ENCODE data around the gene LBH. TPM values are rescaled to one million over a fixed set of nuclear protein-coding genes. Genes with fewer than 3 reads are reported as not detected.

Gene LBH
- total and polyA plus RNA-seq, 5 donors from 2014 or later = 215 to 299 (median 232) TPM

DNA sequence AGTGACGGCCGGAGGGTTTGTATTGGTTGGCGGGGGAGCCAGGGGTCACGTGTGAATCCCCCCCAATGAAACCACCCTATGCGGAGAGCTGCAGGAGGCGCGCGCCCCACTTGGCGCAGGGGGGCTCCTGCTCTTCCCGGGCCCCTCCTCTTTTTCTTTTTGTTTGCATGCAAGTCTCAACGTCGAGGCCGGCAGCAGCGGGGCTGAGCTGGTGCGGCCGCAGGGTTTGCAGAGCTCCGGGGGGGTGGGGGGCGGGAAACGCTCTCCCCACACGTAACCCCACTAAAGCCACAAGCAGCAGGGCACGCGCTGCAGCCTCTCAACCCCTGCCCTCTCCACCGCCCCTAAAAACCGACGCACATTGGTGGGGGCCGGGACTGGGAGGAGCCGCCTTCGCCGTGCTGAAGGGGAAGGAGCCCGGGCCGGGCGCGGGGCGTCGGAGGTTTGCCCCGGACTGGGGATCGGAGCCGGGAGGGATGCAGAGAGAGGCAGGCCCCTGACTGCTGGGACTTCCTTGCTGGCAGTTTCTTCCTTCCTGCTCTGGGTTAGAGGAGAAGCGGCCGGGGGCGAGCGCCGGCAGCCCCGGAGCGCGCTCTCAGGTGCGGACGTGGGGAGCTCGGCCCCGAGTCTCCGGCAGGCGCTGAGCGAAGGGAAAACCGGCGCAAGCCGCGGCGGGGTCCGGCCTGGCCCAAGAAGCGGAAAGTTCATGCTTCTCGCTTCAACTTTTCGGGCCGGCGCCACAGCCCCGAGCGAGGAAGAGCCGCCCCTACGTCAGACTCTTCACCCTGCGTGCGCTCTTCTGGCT lies 864 bp downstream of the LBH start:
- peak; percentile 39 to 52 for ATAC-seq (ENCODE audit: low read depth in 2 of 2)
- Mint-ChIP-seq H3K4me1 (peaks cover 0 to 61% (median 39%) of the 10 kb centered on the region in 4 donors), H3K4me3 (peak overlapping the region; percentile 90 to 99 (median 95)), H3K36me3 (peaks cover 26% of the 10 kb centered on the region), H3K9me3 (no peaks in the 10 kb centered on the region), H3K27ac (peak overlapping the region; percentile 91 to 98 (median 93)), H3K27me3 (peaks cover 4% of the 10 kb centered on the region)
- Histone ChIP-seq H3K27me3 (ENCODE audit: control insufficient read depth, insufficient read depth, low read length) (no peaks in the 10 kb centered on the region), H3K36me3 (ENCODE audit: control insufficient read depth, insufficient read depth, low read length) (peaks cover 25% of the 10 kb centered on the region), H3K4me3 (ENCODE audit: low read depth, low read length) (peak overlapping the region; percentile 96), H3K4me1 (ENCODE audit: control insufficient read depth, insufficient read depth, low read length, poor library complexity, severe bottlenecking) (peaks cover 64% of the 10 kb centered on the region), H3K27ac (ENCODE audit: insufficient read depth, low read length, poor library complexity, severe bottlenecking) (peak overlapping the region; percentile 96), H3K9me3 (ENCODE audit: control insufficient read depth in 2 of 2, low read length in 2 of 2) (no peaks in the 10 kb centered on the region)
- peak; percentile 83 to 88 (median 85) for DNase-seq

DNA sequence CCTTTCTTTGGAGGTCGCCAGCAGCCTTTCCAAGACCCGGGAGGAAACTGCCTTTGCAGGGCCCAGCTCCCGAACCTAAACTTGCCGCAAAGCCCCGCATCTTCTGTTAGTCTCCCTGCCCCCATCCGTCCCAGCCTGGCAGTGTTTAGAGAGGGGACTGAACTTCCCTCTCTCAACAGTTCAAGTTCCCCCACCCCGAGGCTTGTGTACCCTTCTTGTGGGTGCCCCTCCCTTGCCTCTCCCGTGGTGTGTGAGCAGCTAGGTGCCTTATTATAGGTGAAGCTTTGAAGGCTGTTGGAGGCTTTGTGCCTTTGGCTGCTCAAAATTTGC lies 1.4 kb downstream of the LBH start:
- DNase-seq (peak; percentile 37 to 71 (median 60)), ATAC-seq (ENCODE audit: low read depth in 2 of 2) (peak in 1 of 2 donors; percentile 4)
- Mint-ChIP-seq H3K4me3 (peak overlapping the region; percentile 90 to 99 (median 95)), H3K27me3 (peaks cover 4% of the 10 kb centered on the region), H3K36me3 (peaks cover 31% of the 10 kb centered on the region), H3K27ac (peak overlapping the region; percentile 91 to 98 (median 93)), H3K4me1 (peaks cover 5 to 61% (median 42%) of the 10 kb centered on the region in 4 donors), H3K9me3 (no peaks in the 10 kb centered on the region)
- peak overlapping the region; percentile 96 for H3K4me3 ChIP-seq (ENCODE audit: low read depth, low read length)
- H3K27me3 ChIP-seq (ENCODE audit: control insufficient read depth, insufficient read depth, low read length) = no peaks in the 10 kb centered on the region
- no peaks in the 10 kb centered on the region for H3K9me3 ChIP-seq (ENCODE audit: control insufficient read depth in 2 of 2, low read length in 2 of 2)
- H3K27ac ChIP-seq (ENCODE audit: insufficient read depth, low read length, poor library complexity, severe bottlenecking) = peak overlapping the region; percentile 96
- peaks cover 64% of the 10 kb centered on the region for H3K4me1 ChIP-seq (ENCODE audit: control insufficient read depth, insufficient read depth, low read length, poor library complexity, severe bottlenecking)
- H3K36me3 ChIP-seq (ENCODE audit: control insufficient read depth, insufficient read depth, low read length) = peaks cover 30% of the 10 kb centered on the region

DNA sequence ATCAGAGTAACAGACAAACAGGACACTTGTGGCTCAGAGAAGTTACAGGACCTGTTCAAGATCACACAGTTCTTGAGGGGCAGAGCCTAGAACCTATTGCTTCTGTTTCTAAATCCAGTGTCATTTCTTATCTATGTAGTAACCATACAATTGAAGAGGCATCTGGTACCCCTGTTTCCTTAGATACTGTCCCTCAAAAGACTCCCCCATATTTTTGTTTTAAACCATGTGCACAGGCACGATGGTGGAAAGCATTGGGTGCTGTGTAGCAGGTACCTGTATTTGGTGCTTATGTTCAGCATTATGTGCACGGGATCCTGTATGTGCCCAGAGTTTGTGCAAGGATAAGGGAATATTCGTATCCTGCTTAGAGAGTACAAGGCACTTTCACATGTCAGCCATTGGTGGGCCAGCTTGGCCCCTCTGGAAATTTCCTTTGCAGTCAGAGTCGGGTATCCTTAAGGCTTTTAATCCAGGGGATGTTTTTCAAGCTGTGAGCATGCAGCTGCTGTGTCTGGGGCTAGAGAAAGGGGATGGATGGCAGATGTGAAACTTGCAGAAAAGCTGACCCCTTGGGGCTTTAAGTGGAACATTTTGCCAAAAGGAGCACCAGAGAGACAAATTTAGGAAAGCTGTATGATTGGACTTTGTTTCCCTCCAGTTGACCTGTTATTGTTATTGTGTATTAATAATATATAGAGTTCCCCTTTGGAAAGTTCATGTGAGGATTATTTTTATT lies 2.1 kb downstream of the LBH start:
- H3K36me3 ChIP-seq (ENCODE audit: control insufficient read depth, insufficient read depth, low read length) = peaks cover 37% of the 10 kb centered on the region
- Mint-ChIP-seq H3K36me3 (peaks cover 37% of the 10 kb centered on the region), H3K27ac (peak overlapping the region; percentile 91 to 98 (median 93)), H3K4me1 (peaks cover 5 to 64% (median 48%) of the 10 kb centered on the region in 4 donors), H3K27me3 (peaks cover 4% of the 10 kb centered on the region), H3K9me3 (no peaks in the 10 kb centered on the region), H3K4me3 (peak overlapping the region; percentile 90 to 99 (median 95))
- DNase-seq (no peak), ATAC-seq (ENCODE audit: low read depth in 2 of 2) (no peak)
- H3K27me3 ChIP-seq (ENCODE audit: control insufficient read depth, insufficient read depth, low read length) = no peaks in the 10 kb centered on the region
- no peaks in the 10 kb centered on the region for H3K9me3 ChIP-seq (ENCODE audit: control insufficient read depth in 2 of 2, low read length in 2 of 2)
- peak overlapping the region; percentile 96 for H3K27ac ChIP-seq (ENCODE audit: insufficient read depth, low read length, poor library complexity, severe bottlenecking)
- peaks cover 70% of the 10 kb centered on the region for H3K4me1 ChIP-seq (ENCODE audit: control insufficient read depth, insufficient read depth, low read length, poor library complexity, severe bottlenecking)
- peak overlapping the region; percentile 96 for H3K4me3 ChIP-seq (ENCODE audit: low read depth, low read length)

DNA sequence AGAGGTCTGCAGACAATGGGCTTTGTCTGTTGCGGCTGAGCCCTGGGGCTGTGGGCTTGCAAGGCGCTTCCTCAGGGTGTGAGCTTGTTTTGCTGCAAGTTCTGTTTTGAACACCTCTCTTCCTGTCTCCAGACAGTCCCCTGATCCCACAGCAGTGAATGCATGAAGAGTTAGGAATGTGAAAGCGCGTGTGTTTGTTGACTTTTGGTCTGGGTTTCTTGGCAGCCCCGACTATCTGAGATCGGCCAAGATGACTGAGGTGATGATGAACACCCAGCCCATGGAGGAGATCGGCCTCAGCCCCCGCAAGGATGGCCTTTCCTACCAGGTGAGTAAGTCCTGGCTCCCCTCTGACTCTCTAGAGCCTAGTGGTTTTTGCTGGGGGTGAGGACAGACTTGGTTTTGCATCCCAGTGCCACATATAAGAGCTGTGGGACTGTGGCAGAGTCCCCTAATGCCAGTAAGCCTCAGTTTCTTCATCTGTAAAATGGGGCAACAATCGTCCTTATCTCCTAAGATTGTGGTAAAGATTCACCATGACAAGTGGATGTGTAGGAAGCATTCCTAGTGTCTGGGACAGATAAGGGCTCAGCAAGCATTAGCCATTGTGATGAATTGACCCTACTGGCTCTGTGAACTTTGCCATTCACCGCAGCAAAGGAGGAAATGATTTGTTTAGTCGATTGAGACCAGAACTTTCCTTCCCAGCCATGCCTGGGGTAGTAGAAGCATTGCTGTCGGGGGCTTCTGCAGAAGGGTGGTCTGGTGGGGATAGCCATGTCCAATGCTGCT lies 3.0 kb downstream of the LBH start:
- Mint-ChIP-seq H3K4me1 (peaks cover 9 to 70% (median 55%) of the 10 kb centered on the region in 4 donors), H3K4me3 (peak overlapping the region; percentile 90 to 99 (median 95)), H3K27ac (peak overlapping the region; percentile 91 to 98 (median 93)), H3K9me3 (no peaks in the 10 kb centered on the region), H3K36me3 (peaks cover 43% of the 10 kb centered on the region), H3K27me3 (peaks cover 4% of the 10 kb centered on the region)
- ATAC-seq (ENCODE audit: low read depth in 2 of 2) = no peak
- DNase-seq = peak in 2 of 3 donors; percentile 42 to 74
- Histone ChIP-seq H3K27me3 (ENCODE audit: control insufficient read depth, insufficient read depth, low read length) (no peaks in the 10 kb centered on the region), H3K4me1 (ENCODE audit: control insufficient read depth, insufficient read depth, low read length, poor library complexity, severe bottlenecking) (peaks cover 80% of the 10 kb centered on the region), H3K9me3 (ENCODE audit: control insufficient read depth in 2 of 2, low read length in 2 of 2) (no peaks in the 10 kb centered on the region), H3K4me3 (ENCODE audit: low read depth, low read length) (peak overlapping the region; percentile 96), H3K36me3 (ENCODE audit: control insufficient read depth, insufficient read depth, low read length) (peaks cover 42% of the 10 kb centered on the region), H3K27ac (ENCODE audit: insufficient read depth, low read length, poor library complexity, severe bottlenecking) (peak overlapping the region; percentile 96)

DNA sequence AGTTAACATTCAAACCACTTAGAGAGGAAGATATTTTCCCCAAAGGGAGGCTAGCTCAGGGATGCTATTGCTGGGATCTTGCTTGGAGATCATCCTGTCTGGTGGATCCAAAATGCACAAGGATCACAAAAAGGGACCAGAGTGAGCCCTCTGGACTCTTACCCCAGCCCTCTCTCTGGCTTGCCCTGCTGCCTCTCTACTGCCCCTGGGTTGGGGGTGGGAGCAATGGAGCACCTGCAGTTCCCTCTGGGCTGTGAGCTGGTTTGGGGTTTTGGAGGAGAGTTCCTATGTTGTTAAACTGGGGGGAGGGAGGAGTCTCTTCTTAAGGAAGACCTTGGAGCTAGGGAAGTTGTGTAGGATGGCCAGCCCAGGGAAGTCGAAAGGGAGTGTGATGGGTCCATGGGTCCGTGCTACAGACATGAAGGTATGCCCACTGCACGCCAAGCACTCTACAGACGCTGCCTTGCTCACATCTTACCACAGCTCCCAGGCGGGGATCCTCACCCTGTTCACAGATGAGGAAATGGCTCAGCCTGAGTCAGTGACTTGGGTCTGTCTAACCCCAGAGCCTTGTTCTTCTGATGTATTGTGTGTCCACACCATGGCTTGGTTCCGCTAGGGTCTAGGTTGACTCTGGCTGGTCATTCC lies 3.8 kb downstream of the LBH start:
- Mint-ChIP-seq H3K4me3 (peak overlapping the region; percentile 90 to 99 (median 95)), H3K36me3 (peaks cover 49% of the 10 kb centered on the region), H3K27me3 (peaks cover 4% of the 10 kb centered on the region), H3K9me3 (no peaks in the 10 kb centered on the region), H3K4me1 (peaks cover 13 to 72% (median 58%) of the 10 kb centered on the region in 4 donors), H3K27ac (peak overlapping the region; percentile 91 to 98 (median 93))
- peak; percentile 13 to 25 for ATAC-seq (ENCODE audit: low read depth in 2 of 2)
- peaks cover 49% of the 10 kb centered on the region for H3K36me3 ChIP-seq (ENCODE audit: control insufficient read depth, insufficient read depth, low read length)
- H3K4me1 ChIP-seq (ENCODE audit: control insufficient read depth, insufficient read depth, low read length, poor library complexity, severe bottlenecking) = peaks cover 83% of the 10 kb centered on the region
- no peaks in the 10 kb centered on the region for H3K27me3 ChIP-seq (ENCODE audit: control insufficient read depth, insufficient read depth, low read length)
- H3K9me3 ChIP-seq (ENCODE audit: control insufficient read depth in 2 of 2, low read length in 2 of 2) = no peaks in the 10 kb centered on the region
- H3K27ac ChIP-seq (ENCODE audit: insufficient read depth, low read length, poor library complexity, severe bottlenecking) = peak overlapping the region; percentile 96
- H3K4me3 ChIP-seq (ENCODE audit: low read depth, low read length) = peak overlapping the region; percentile 96
- DNase-seq = peak in 2 of 3 donors; percentile 29 to 71

DNA sequence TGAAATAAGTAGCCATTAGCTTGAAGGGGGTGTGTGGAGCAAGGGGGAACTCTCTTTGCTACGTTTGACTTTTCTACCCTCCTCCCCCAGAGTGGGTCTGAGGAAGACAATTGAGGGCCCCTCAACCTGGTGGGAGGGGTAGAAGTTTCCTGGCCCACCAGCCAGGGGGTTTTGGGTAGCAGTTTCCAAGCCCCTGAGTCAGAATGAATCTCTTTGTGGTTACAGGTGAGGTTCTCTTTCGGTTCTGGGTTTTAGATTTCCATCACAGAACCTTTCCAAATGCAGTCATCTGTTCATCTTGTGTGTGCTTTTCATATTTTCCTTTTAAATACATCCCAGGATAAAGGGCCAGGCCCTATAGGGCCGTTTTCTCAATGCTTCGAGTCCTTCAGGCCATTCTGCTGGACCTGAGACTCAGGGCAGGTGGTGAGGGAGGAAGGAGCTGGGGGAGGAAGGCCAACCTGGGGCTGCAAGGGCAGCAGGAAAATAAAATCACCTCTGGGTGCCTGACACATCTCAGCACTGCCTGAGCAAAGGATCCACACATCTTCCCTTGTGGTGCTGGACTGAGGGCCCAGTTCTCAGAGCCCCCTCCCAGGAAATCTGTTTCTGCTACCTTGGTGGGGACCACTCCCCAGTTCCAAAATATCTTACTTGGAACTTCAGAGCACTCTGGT lies 4.7 kb downstream of the LBH start:
- H3K9me3 ChIP-seq (ENCODE audit: control insufficient read depth in 2 of 2, low read length in 2 of 2) = no peaks in the 10 kb centered on the region
- peaks cover 4% of the 10 kb centered on the region for H3K27me3 Mint-ChIP-seq
- DNase-seq (peak; percentile 26 to 76 (median 34)), ATAC-seq (ENCODE audit: low read depth in 2 of 2) (no peak)
- peak overlapping the region; percentile 90 to 99 (median 95) for H3K4me3 Mint-ChIP-seq
- no peaks in the 10 kb centered on the region for H3K9me3 Mint-ChIP-seq
- H3K27ac Mint-ChIP-seq = peak overlapping the region; percentile 91 to 98 (median 93)
- peaks cover 22 to 73% (median 61%) of the 10 kb centered on the region in 4 donors for H3K4me1 Mint-ChIP-seq
- no peaks in the 10 kb centered on the region for H3K27me3 ChIP-seq (ENCODE audit: control insufficient read depth, insufficient read depth, low read length)
- H3K27ac ChIP-seq (ENCODE audit: insufficient read depth, low read length, poor library complexity, severe bottlenecking) = peak overlapping the region; percentile 96
- H3K36me3 Mint-ChIP-seq = peaks cover 53% of the 10 kb centered on the region
- H3K36me3 ChIP-seq (ENCODE audit: control insufficient read depth, insufficient read depth, low read length) = peaks cover 58% of the 10 kb centered on the region
- peak overlapping the region; percentile 96 for H3K4me3 ChIP-seq (ENCODE audit: low read depth, low read length)
- peaks cover 84% of the 10 kb centered on the region for H3K4me1 ChIP-seq (ENCODE audit: control insufficient read depth, insufficient read depth, low read length, poor library complexity, severe bottlenecking)

All from CD4-positive, CD25-positive, alpha-beta regulatory T cell (primary cell).